Skin of body (tissue), 3 donors: ENCODE measurements around the gene TKT. TPM values are rescaled to one million over a fixed set of nuclear protein-coding genes. Genes with fewer than 3 reads are reported as not detected.

Source experiments
- DNase-seq: peaks from one replicate; lab custom pipeline; 2025; lab: John Stamatoyannopoulos, UW
- small RNA-seq: library from RNA; depleted of rRNA; stranded (forward); fragments of <200 nt; gene quantifications from one replicate; pipeline ENCODE3, GENCODE V24; 2014; ENCODE audit warnings: low replicate concordance
- total RNA-seq: library from RNA; depleted of rRNA; stranded (reverse); fragments of >200 nt; gene quantifications from one replicate; pipeline ENCODE4 v1.2.3, GENCODE V29; 2014

TKT gene
- total RNA-seq, 1 donor from 2014 or later: 159 TPM

DNA sequence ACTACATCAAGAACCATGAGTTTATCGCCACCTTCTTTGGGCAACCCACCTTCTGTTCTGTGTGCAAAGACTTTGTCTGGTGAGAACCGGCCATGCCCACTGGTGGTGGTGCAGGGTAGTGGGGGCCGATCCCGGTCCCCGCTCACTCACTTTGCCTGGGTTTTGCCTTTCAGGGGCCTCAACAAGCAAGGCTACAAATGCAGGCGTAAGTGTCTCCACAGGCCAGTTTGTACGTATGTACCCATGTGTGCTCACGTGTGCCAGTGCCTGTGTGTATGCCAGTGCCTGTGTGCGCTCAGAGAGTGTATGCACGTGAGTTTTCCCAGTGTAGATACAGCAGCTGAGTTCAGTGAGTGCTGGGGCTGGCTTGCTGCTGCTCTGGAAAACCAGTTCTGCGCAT is 74.3 kb downstream of the TKT start:
- DNase-seq: no peak

GRCh38 chr3:53181024-53181371 is 74.8 kb downstream of the TKT start:
- DNase-seq: no peak

DNA sequence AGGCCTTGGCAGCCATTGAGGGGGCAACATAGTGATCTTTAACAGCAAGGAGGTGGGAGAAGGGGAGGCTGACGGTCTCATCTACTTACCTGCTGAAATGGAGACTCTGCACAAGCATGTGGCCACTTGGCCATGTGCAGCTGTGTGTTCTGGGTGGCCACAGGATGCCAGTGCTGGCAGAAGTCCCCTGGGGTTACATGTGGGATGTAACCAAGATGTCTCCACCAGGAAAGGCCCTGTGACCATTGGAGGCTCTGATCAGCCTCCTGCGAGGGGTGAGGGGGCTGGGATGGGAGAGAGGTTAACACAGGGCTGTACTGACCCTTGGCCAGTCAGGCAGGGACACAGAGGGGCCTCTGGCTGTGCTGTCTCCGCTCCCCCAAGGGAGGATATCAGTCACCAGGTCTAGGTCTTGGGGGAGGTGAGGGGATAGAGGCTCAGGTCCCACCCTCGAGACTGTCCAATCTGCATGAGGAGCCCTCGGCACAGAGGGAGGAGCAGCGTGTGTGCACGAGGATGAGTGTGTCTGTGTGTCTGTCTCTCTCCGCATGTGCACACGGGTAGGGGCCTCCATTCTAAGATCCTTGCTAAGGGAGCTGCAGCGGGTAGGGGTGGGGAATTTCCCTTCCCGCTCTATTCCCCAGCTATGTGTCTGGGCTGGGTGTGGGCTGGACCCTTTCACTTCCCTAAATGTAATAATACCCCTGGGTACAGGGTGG is 75.4 kb downstream of the TKT start:
- DNase-seq: no peak

- no peak for DNase-seq
Observed at GRCh38 chr3:53179580-53179979, 76.2 kb downstream of the TKT start.

- DNase-seq: no peak
Observed at GRCh38 chr3:53178246-53178645, 77.6 kb downstream of the TKT start.

DNA sequence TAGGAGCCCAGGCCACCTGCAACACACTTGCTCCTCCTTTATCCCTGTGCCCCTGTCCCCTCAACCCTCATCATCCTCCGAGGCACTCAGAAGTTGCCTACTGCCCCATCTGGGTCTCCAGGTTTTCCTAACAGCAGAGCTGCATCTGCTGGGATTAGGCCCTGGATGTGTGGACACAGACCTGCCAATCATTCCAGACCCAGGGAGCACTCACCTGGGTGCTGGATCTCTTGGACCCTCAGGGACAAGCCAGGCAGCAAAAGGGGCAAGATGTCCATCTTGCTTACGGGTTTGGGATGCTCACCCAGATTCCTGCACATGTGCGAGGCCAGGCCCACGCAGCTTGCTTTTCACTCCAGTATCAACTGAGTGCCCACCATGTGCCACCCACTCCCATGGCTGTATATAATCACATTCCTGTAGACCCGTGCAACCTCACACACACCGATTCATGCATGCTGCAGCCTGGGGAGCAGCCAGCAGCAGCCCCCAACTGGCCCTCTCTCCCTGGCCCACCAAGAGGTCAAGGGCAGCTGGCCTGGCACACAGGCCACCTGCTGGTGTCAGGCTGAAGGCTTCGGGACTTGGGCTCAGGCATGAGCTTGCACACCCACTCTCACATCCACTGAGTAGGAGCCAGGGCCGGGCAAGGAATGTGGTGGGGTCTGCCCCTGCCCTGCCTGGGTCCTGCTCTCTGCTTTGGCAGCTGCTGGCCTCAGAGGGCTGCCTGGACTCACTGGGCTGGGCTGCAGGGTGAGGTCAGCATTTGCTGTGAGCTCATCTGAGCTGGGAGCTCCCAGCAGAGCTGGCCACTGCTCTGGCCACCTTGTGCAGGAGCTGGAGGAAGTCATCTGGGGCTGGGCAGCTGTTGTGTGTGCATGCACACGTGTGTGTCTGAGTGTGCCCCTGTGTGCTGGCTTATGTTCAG is 79.9 kb downstream of the TKT start:
- no peak for DNase-seq

Small RNA genes within 50 kb of the gene (small RNA-seq; reads per million reads assigned to genes)
- not detected for gene RF00019

Other genes with a start within 250 kb of the TKT start
- 13.2 TPM for gene SFMBT1, start 209.9 kb downstream of the TKT start, total RNA-seq
- 9.2 TPM for gene RFT1, start 125.6 kb downstream of the TKT start, total RNA-seq
- gene PRKCD, start 94.8 kb downstream of the TKT start, total RNA-seq: 11.0 TPM
- gene DCP1A, start 91.5 kb upstream of the TKT start, total RNA-seq: 17.6 TPM
- gene CACNA1D, start 238.6 kb upstream of the TKT start, total RNA-seq: 5.6 TPM